Breast epithelium (tissue), 3 donors: ENCODE data around the gene COPG2.
"Not testable (repeated sequence)": the region's sequence is repeated elsewhere in the genome, so short reads cannot be mapped to it uniquely, and the experiment has no call there.

Source experiments
- POLR2A ChIP-seq: fragments of 450-650 bp; IDR thresholded peaks from one replicate; pipeline ENCODE4 v1.6.1; 2016; ENCODE audit warnings: antibody characterized with exemption, mild to moderate bottlenecking, moderate library complexity
- POLR2AphosphoS5 ChIP-seq, 3 donors: sonication (generic); formaldehyde crosslinking; IDR thresholded peaks; one replicate each; pipeline ENCODE4 v1.6.1; 2017; ENCODE audit warnings: antibody characterized with exemption in 3 of 3
- TF ChIP-seq, protein P1 (sequence below), 3 donors: fragments of 450-650 bp; IDR thresholded peaks; one replicate each; pipeline ENCODE4 v1.5.1; 2016 to 2017; ENCODE audit warnings: antibody characterized with exemption in 3 of 3, mild to moderate bottlenecking in 3 of 3, moderate library complexity in 3 of 3

DNA sequence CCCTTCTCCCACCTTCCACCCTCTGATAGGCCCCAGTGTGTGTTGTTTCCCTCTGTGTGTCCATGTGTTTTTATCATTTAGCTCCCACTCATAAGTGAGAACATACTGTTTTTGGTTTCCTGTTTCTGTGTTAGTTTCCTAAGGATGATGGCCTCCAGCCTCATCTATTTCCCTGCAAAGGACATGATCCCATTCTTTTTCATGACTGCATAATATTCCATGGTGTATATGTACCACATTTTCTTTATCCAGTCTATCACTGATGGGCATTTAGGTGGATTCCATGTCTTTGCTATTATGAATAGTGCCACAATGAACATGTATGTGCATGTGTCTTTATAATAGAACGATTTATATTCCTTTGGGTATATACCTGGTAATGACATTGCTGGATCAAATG is 23.8 kb upstream of the COPG2 start:
- TF ChIP-seq, protein P1, sequence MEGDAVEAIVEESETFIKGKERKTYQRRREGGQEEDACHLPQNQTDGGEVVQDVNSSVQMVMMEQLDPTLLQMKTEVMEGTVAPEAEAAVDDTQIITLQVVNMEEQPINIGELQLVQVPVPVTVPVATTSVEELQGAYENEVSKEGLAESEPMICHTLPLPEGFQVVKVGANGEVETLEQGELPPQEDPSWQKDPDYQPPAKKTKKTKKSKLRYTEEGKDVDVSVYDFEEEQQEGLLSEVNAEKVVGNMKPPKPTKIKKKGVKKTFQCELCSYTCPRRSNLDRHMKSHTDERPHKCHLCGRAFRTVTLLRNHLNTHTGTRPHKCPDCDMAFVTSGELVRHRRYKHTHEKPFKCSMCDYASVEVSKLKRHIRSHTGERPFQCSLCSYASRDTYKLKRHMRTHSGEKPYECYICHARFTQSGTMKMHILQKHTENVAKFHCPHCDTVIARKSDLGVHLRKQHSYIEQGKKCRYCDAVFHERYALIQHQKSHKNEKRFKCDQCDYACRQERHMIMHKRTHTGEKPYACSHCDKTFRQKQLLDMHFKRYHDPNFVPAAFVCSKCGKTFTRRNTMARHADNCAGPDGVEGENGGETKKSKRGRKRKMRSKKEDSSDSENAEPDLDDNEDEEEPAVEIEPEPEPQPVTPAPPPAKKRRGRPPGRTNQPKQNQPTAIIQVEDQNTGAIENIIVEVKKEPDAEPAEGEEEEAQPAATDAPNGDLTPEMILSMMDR (IDR thresholded peaks at IDR 0.05) = not testable (repeated sequence)
- not testable (repeated sequence) for TF ChIP-seq POLR2A; POLR2AphosphoS5 (IDR thresholded peaks at IDR 0.05)
